ENCODE data around the gene ZBTB17. TPM values are rescaled to one million over a fixed set of nuclear protein-coding genes. Genes with fewer than 3 reads are reported as not detected.

Gene ZBTB17
- total and polyA plus RNA-seq, 9 donors = 3.7 to 45.7 (median 29.8) TPM

GRCh38 chr1:15991427-15992186 is 15.7 kb upstream of the ZBTB17 start:
- no peaks in the 10 kb centered on the region for H3K9me3 ChIP-seq
- H3K27ac ChIP-seq = no peak overlapping the region
- TF ChIP-seq CTCF (IDR thresholded peaks at IDR 0.05) (no peak), POLR2A (IDR thresholded peaks at IDR 0.05) (no peak), EP300 (IDR thresholded peaks at IDR 0.05) (no peak)
- no peaks in the 10 kb centered on the region for H3K4me1 ChIP-seq (ENCODE audit: insufficient read depth)
- no peaks in the 10 kb centered on the region for H3K27me3 ChIP-seq
- H3K36me3 ChIP-seq = no peaks in the 10 kb centered on the region
- intact Hi-C loops (cut with DNase I) = loop anchor here in 3 of 4 donors (5.0 to 10.0 kb wide), 3 partner anchors 174 to 197 kb away; partner anchors contain the start of gene UQCRHL (in 1 of the 3)
- no peak overlapping the region for H3K4me3 ChIP-seq
- DNase-seq = no peak
- WGBS, 3 donors = 86 to 96% (median 91%) methylated on average over 11 of the region's 11 CpGs

GRCh38 chr1:15989776-15990175 is 13.9 kb upstream of the ZBTB17 start:
- H3K9me3 ChIP-seq = no peaks in the 10 kb centered on the region
- TF ChIP-seq CTCF (IDR thresholded peaks at IDR 0.05) (no peak), POLR2A (IDR thresholded peaks at IDR 0.05) (no peak), EP300 (IDR thresholded peaks at IDR 0.05) (no peak)
- H3K4me1 ChIP-seq (ENCODE audit: insufficient read depth) = no peaks in the 10 kb centered on the region
- H3K36me3 ChIP-seq = no peaks in the 10 kb centered on the region
- WGBS, 3 donors = 45 to 58% (median 57%) methylated on average over 9 of the region's 9 CpGs
- H3K4me3 ChIP-seq = no peak overlapping the region
- H3K27me3 ChIP-seq = no peaks in the 10 kb centered on the region
- intact Hi-C loops (cut with DNase I) = loop anchor here in 3 of 4 donors (5.0 to 10.0 kb wide), 3 partner anchors 172 to 195 kb away; partner anchors contain the start of gene UQCRHL (in 1 of the 3)
- H3K27ac ChIP-seq = no peak overlapping the region
- no peak for DNase-seq

GRCh38 chr1:15988856-15989736 is 13.2 kb upstream of the ZBTB17 start:
- no peaks in the 10 kb centered on the region for H3K36me3 ChIP-seq
- 84 to 86% (median 85%) methylated on average over 11 to 13 of the region's 13 CpGs for WGBS, 3 donors
- H3K9me3 ChIP-seq = no peaks in the 10 kb centered on the region
- H3K27ac ChIP-seq = no peak overlapping the region
- intact Hi-C loops (cut with DNase I) = no loop called here
- no peaks in the 10 kb centered on the region for H3K4me1 ChIP-seq (ENCODE audit: insufficient read depth)
- H3K27me3 ChIP-seq = no peaks in the 10 kb centered on the region
- no peak for DNase-seq
- TF ChIP-seq POLR2A (IDR thresholded peaks at IDR 0.05) (no peak), CTCF (IDR thresholded peaks at IDR 0.05) (no peak), EP300 (IDR thresholded peaks at IDR 0.05) (no peak)
- no peak overlapping the region for H3K4me3 ChIP-seq

GRCh38 chr1:15985611-15986297 is 9.9 kb upstream of the ZBTB17 start:
- Histone ChIP-seq H3K4me3 (no peak overlapping the region), H3K4me1 (ENCODE audit: insufficient read depth) (no peaks in the 10 kb centered on the region), H3K9me3 (no peaks in the 10 kb centered on the region), H3K27ac (no peak overlapping the region), H3K36me3 (no peaks in the 10 kb centered on the region), H3K27me3 (no peaks in the 10 kb centered on the region)
- TF ChIP-seq EP300 (IDR thresholded peaks at IDR 0.05) = no peak
- TF ChIP-seq CTCF (IDR thresholded peaks at IDR 0.05) = no peak
- TF ChIP-seq POLR2A (IDR thresholded peaks at IDR 0.05) = no peak
- intact Hi-C loops (cut with DNase I) = no loop called here
- DNase-seq = no peak
- 61 to 67% (median 64%) methylated on average over 5 of the region's 5 CpGs for WGBS, 3 donors
